Lower lobe of right lung (tissue), 2 donors: ENCODE data around the gene GIN1. TPM values are rescaled to one million over a fixed set of nuclear protein-coding genes. Genes with fewer than 3 reads are reported as not detected.

Source experiments
- ATAC-seq, 2 donors: fragments of 200-7000 bp; cut with Tn5 transposase; one replicate each; pipeline ENCODE4 v1.9.1; 2020 to 2022; ENCODE audit warnings: mild to moderate bottlenecking in 2 of 2, moderate library complexity in 2 of 2
- DNase-seq: peaks from one replicate; pipeline ENCODE4 v3.0.0-alpha.2; 2020
- H3K27ac ChIP-seq: fragments of 200-600 bp; one replicate; pipeline ENCODE4 v1.8.0; 2022
- H3K27me3 ChIP-seq: fragments of 200-600 bp; one replicate; pipeline ENCODE4 v1.8.0; 2022; ENCODE audit warnings: low read depth
- H3K36me3 ChIP-seq: fragments of 200-600 bp; one replicate; pipeline ENCODE4 v1.8.0; 2022; ENCODE audit warnings: mild to moderate bottlenecking
- H3K4me1 ChIP-seq: fragments of 200-600 bp; one replicate; pipeline ENCODE4 v1.8.0; 2022
- H3K4me3 ChIP-seq: fragments of 200-600 bp; one replicate; pipeline ENCODE4 v1.8.0; 2022; ENCODE audit warnings: mild to moderate bottlenecking
- H3K9me3 ChIP-seq: fragments of 200-600 bp; one replicate; pipeline ENCODE4 v1.8.0; 2022
- intact Hi-C: fragments of 100-400 bp; cut with DNase I; formaldehyde crosslinking; loops from one replicate; pipeline ENCODE4 v1.11.0; 2022
- total RNA-seq: library from RNA; stranded (reverse); fragmentation: NEBNext Ultra II Directional; extraction: Animal tissue kit (Norgen Biotek cat#: 25700); gene quantifications from one replicate; pipeline ENCODE4 v1.2.1, GENCODE V29; 2021
- TF ChIP-seq, protein P1 (sequence below): fragments of 200-600 bp; IDR thresholded peaks from one replicate; pipeline ENCODE4 v1.8.0; 2022; ENCODE audit warnings: antibody characterized with exemption, mild to moderate bottlenecking
- donor health status: DM: no; HTN: yes; CAD: no; lungs with severe emphysema.

The GIN1 gene
- total RNA-seq, 1 donor from 2014 or later = 7.5 TPM

DNA sequence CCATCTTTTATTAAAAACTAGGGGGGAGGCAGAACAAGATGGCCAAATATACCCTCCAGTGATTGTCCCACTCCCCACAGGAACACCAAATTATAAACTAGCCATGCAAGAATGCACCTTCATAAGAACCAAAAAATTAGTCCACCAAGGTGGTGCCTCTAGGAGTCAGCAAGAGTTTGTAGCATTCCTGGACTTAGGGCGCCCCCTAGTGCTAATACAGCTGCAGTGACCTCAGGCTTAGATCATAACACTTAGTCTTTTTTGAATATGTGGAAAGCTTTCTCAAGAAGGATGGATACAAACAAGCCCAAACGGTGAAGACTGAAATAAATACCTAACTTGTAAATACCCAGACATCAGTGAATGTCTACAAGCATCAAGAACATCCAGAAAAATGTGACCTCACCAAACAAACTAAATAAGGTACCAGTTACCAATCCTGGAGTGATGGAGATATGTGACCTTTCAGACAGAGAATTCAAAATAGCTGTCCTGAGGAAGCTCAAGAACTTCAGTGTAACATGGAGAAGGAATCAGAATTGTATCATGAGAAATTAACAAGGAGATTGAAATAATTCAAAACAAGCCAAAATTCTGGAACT, 19.4 kb upstream of the GIN1 start:
- Histone ChIP-seq H3K4me3 (no peak overlapping the region), H3K36me3 (peaks cover 37% of the 10 kb centered on the region), H3K4me1 (no peaks in the 10 kb centered on the region), H3K27ac (no peak overlapping the region), H3K9me3 (no peaks in the 10 kb centered on the region), H3K27me3 (no peaks in the 10 kb centered on the region)
- ATAC-seq = peak; percentile 94 to 95
- intact Hi-C loops = no loop called here
- DNase-seq = peak; percentile 67
- TF ChIP-seq, protein P1, sequence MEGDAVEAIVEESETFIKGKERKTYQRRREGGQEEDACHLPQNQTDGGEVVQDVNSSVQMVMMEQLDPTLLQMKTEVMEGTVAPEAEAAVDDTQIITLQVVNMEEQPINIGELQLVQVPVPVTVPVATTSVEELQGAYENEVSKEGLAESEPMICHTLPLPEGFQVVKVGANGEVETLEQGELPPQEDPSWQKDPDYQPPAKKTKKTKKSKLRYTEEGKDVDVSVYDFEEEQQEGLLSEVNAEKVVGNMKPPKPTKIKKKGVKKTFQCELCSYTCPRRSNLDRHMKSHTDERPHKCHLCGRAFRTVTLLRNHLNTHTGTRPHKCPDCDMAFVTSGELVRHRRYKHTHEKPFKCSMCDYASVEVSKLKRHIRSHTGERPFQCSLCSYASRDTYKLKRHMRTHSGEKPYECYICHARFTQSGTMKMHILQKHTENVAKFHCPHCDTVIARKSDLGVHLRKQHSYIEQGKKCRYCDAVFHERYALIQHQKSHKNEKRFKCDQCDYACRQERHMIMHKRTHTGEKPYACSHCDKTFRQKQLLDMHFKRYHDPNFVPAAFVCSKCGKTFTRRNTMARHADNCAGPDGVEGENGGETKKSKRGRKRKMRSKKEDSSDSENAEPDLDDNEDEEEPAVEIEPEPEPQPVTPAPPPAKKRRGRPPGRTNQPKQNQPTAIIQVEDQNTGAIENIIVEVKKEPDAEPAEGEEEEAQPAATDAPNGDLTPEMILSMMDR = peak; percentile 90

DNA sequence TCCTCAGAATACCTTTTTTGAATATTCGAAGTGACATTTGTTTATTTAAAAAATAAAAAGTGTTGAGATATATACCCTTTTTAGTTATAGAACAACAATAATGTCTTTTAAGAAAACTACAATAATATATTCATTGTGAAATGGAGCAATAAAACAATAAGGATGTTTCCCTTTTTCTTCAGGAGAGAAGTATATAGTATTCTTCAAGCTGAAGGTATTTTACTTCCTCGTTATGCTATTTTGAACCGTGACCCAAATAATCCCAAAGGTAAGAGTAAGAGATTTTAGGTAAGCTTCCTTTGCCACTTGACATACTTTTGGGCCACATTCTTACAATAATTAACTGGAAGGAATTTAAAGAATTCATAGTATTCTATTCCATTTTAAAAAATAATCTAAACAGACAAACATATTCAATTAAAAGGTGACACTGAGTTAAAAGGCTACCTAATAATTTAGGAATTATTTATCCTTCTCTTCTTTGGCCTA, 18.3 kb upstream of the GIN1 start:
- peaks cover 37% of the 10 kb centered on the region for H3K36me3 ChIP-seq
- no peak overlapping the region for H3K4me3 ChIP-seq
- no peaks in the 10 kb centered on the region for H3K4me1 ChIP-seq
- ATAC-seq (no peak), DNase-seq (no peak)
- H3K27ac ChIP-seq = no peak overlapping the region
- intact Hi-C loops = no loop called here
- H3K9me3 ChIP-seq = no peaks in the 10 kb centered on the region
- no peaks in the 10 kb centered on the region for H3K27me3 ChIP-seq
- TF ChIP-seq, protein P1 = no peak

DNA sequence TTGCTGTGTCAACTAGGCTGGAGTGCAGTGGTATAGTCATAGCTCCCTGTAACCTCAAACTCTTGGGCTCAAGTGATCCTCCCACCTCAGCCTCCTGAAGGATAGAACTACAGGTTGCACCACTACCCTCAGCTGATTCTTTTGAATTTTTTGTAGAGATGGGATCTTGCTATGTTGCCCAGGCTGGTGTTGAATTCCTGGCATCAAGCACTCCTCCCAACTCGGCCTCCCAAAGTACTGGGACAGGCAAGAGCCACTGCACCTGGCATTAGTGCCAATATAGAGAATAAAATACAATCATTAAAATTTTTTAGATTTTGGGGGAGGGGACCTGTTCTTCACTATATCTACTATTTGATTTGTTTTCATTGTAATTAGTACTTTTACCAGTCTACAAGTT, 15.5 kb upstream of the GIN1 start:
- H3K27me3 ChIP-seq = no peaks in the 10 kb centered on the region
- DNase-seq = no peak
- no peak overlapping the region for H3K4me3 ChIP-seq
- TF ChIP-seq, protein P1 = no peak
- H3K4me1 ChIP-seq = no peaks in the 10 kb centered on the region
- ATAC-seq = no peak
- intact Hi-C loops = no loop called here
- no peaks in the 10 kb centered on the region for H3K9me3 ChIP-seq
- peaks cover 29% of the 10 kb centered on the region for H3K36me3 ChIP-seq
- no peak overlapping the region for H3K27ac ChIP-seq

DNA sequence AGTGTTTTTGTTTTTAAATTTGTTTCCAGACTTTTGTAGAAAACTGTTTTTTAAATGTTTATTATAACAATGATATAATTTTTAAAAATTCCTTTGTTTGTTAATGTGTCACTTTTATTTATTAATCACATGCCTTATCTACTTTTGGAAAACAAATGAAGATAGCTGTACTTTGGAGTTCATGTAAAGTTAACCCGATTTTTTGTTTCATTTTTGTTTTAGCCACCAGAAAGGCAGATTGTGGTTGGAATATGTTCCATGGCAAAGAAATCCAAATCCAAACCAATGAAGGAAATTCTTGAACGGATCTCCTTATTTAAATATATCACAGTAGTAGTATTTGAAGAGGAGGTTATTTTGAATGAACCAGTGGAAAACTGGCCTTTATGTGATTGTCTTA, 13.3 kb upstream of the GIN1 start:
- Histone ChIP-seq H3K27ac (no peak overlapping the region), H3K4me3 (no peak overlapping the region), H3K9me3 (no peaks in the 10 kb centered on the region), H3K36me3 (peaks cover 16% of the 10 kb centered on the region), H3K27me3 (no peaks in the 10 kb centered on the region), H3K4me1 (no peaks in the 10 kb centered on the region)
- ATAC-seq = no peak
- intact Hi-C loops = no loop called here
- DNase-seq = no peak
- TF ChIP-seq, protein P1 = no peak

DNA sequence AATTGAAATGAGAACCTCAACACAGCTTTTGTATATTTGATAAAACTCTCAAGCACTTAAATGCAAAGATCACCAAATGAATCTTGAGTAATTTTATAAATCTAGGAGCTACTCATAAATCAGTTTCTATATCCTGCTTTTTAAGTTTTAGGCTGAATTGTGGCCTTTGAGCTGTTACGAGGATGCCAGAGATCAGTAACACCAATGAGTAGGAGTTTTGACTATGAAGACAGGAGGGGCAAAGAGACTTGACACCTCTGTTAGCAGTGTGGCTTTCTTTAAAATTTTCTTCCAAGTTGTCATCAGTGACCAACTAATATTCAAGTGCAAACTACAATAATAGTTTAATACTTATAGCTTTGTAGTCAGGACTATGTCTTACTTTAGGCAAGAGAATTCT, 12.7 kb upstream of the GIN1 start:
- intact Hi-C loops = no loop called here
- Histone ChIP-seq H3K27me3 (no peaks in the 10 kb centered on the region), H3K4me1 (no peaks in the 10 kb centered on the region), H3K9me3 (no peaks in the 10 kb centered on the region), H3K4me3 (no peak overlapping the region), H3K36me3 (peaks cover 13% of the 10 kb centered on the region), H3K27ac (no peak overlapping the region)
- TF ChIP-seq, protein P1 = no peak
- DNase-seq (no peak), ATAC-seq (no peak)
